ENCODE results near the gene ZNF638.

- no peak for TF ChIP-seq CTCF (IDR thresholded peaks at IDR 0.05)
- TF ChIP-seq POLR2A (IDR thresholded peaks at IDR 0.05): no peak
Measured at GRCh38 chr2:71360434-71360975, 28.9 kb downstream of the ZNF638 start.

All from right lobe of liver (tissue), 4 donors.